ENCODE results near the gene IGF2BP2. TPM values are rescaled to one million over a fixed set of nuclear protein-coding genes. Genes with fewer than 3 reads are reported as not detected.

The IGF2BP2 gene
- polyA plus RNA-seq, 1 experiment = 2.0 TPM

GRCh38 chr3:185623939-185624665 is 200.7 kb downstream of the IGF2BP2 start:
- Histone ChIP-seq H3K27me3 (ENCODE audit: control insufficient read depth, insufficient read depth, low read length) (no peaks in the 10 kb centered on the region), H3K4me3 (ENCODE audit: low read depth, low read length) (no peak overlapping the region), H3K36me3 (ENCODE audit: control insufficient read depth, insufficient read depth, low read length) (peaks cover 3% of the 10 kb centered on the region)
- POLR2A ChIA-PET = no interaction called here
- TF ChIP-seq CTCF (IDR thresholded peaks at IDR 0.05; ENCODE audit: insufficient read depth, low read depth, low read length) = no peak
- CTCF ChIA-PET = interaction anchor here (1.4 kb wide), 1 partner anchor 15 kb away, joined by 3 read pairs; no protein-coding TSS in a partner anchor
- no peak for DNase-seq (ENCODE audit: low read depth)

GRCh38 chr3:185613016-185613415 is 211.8 kb downstream of the IGF2BP2 start:
- Histone ChIP-seq H3K4me3 (ENCODE audit: low read depth, low read length) (no peak overlapping the region), H3K36me3 (ENCODE audit: control insufficient read depth, insufficient read depth, low read length) (peaks cover 3% of the 10 kb centered on the region), H3K27me3 (ENCODE audit: control insufficient read depth, insufficient read depth, low read length) (no peaks in the 10 kb centered on the region)
- POLR2A ChIA-PET = no interaction called here
- CTCF ChIA-PET = no interaction called here
- no peak for TF ChIP-seq CTCF (IDR thresholded peaks at IDR 0.05; ENCODE audit: insufficient read depth, low read depth, low read length)
- no peak for DNase-seq (ENCODE audit: low read depth)

- TF ChIP-seq CTCF (IDR thresholded peaks at IDR 0.05; ENCODE audit: insufficient read depth, low read depth, low read length) = no peak
- no peak overlapping the region for H3K4me3 ChIP-seq (ENCODE audit: low read depth, low read length)
- DNase-seq (ENCODE audit: low read depth) = no peak
- ChIA-PET POLR2A (no interaction called here), CTCF (no interaction called here)
- no peaks in the 10 kb centered on the region for H3K27me3 ChIP-seq (ENCODE audit: control insufficient read depth, insufficient read depth, low read length)
- peaks cover 5% of the 10 kb centered on the region for H3K36me3 ChIP-seq (ENCODE audit: control insufficient read depth, insufficient read depth, low read length)
Observed at GRCh38 chr3:185606196-185606595, 218.6 kb downstream of the IGF2BP2 start.

- TF ChIP-seq CTCF (IDR thresholded peaks at IDR 0.05; ENCODE audit: insufficient read depth, low read depth, low read length) = no peak
- H3K36me3 ChIP-seq (ENCODE audit: control insufficient read depth, insufficient read depth, low read length) = peaks cover 6% of the 10 kb centered on the region
- no peak for DNase-seq (ENCODE audit: low read depth)
- no peaks in the 10 kb centered on the region for H3K27me3 ChIP-seq (ENCODE audit: control insufficient read depth, insufficient read depth, low read length)
- H3K4me3 ChIP-seq (ENCODE audit: low read depth, low read length) = no peak overlapping the region
- ChIA-PET POLR2A (no interaction called here), CTCF (no interaction called here)
Observed at GRCh38 chr3:185605566-185605965, 219.3 kb downstream of the IGF2BP2 start.

- Histone ChIP-seq H3K36me3 (ENCODE audit: control insufficient read depth, insufficient read depth, low read length) (no peaks in the 10 kb centered on the region; the same call in none of the 2 replicates), H3K27me3 (ENCODE audit: control insufficient read depth, insufficient read depth, low read length) (no peaks in the 10 kb centered on the region), H3K4me3 (ENCODE audit: low read depth, low read length) (no peak overlapping the region)
- ChIA-PET POLR2A (no interaction called here), CTCF (interaction anchor here (0.7 kb wide), 1 partner anchor 438 kb away, joined by 3 read pairs; no protein-coding TSS in a partner anchor)
- TF ChIP-seq CTCF (IDR thresholded peaks at IDR 0.05; ENCODE audit: insufficient read depth, low read depth, low read length) = no peak
- no peak for DNase-seq (ENCODE audit: low read depth)
Observed at GRCh38 chr3:185595526-185595925, 229.3 kb downstream of the IGF2BP2 start.
